Lung (tissue), 12 donors: ENCODE measurements around the gene SLC16A10. TPM values are rescaled to one million over a fixed set of nuclear protein-coding genes. Genes with fewer than 3 reads are reported as not detected.
A peak's percentile ranks its signal among the peaks of the same experiment; 100 is the strongest.

Experiments
- ATAC-seq: fragments of 200-7000 bp; cut with Tn5 transposase; one replicate; pipeline ENCODE4 v1.9.1; 2020; ENCODE audit warnings: moderate number of reproducible peaks; ENCODE audit not compliant: insufficient read depth, low FRiP score
- DNase-seq, 3 donors: peaks; one replicate each; pipeline ENCODE4 v3.0.0-alpha.2; 2013 to 2017
- H3K27ac ChIP-seq, 2 donors: one replicate each; pipeline ENCODE4 v1.5.1; 2013; ENCODE audit warnings: mild to moderate bottlenecking in 2 of 2, moderate library complexity in 2 of 2, control low read depth in 1 of 2, inconsistent platforms in 1 of 2, low read depth in 1 of 2, low read length in 1 of 2
- H3K27me3 ChIP-seq, 3 donors: one replicate each; pipeline ENCODE4 v1.5.1; 2013; ENCODE audit warnings: low read length in 2 of 3; ENCODE audit not compliant: control insufficient read depth in 3 of 3, insufficient read depth in 3 of 3
- H3K36me3 ChIP-seq, 4 donors: one replicate each; pipeline ENCODE4 v1.5.1; 2013; ENCODE audit warnings: low read length in 4 of 4, mild to moderate bottlenecking in 1 of 4, moderate library complexity in 1 of 4; ENCODE audit not compliant: control insufficient read depth in 4 of 4, insufficient read depth in 4 of 4
- H3K4me1 ChIP-seq, 5 donors: one replicate each; pipeline ENCODE4 v1.5.1; 2013; ENCODE audit warnings: low read length in 5 of 5, mild to moderate bottlenecking in 2 of 5, moderate library complexity in 1 of 5; ENCODE audit not compliant: control insufficient read depth in 5 of 5, insufficient read depth in 5 of 5
- H3K4me3 ChIP-seq: one replicate; pipeline ENCODE4 v1.5.1; 2013; ENCODE audit warnings: mild to moderate bottlenecking, control low read depth, moderate library complexity
- H3K9ac ChIP-seq, 2 donors: one replicate each; pipeline ENCODE4 v1.5.1; 2013; ENCODE audit warnings: low read length in 2 of 2, control low read depth in 1 of 2; ENCODE audit not compliant: insufficient read depth in 1 of 2
- H3K9me3 ChIP-seq, 4 donors: one replicate each; pipeline ENCODE4 v1.5.1; 2013; ENCODE audit warnings: low read length in 3 of 4, mild to moderate bottlenecking in 1 of 4, moderate library complexity in 1 of 4; ENCODE audit not compliant: control insufficient read depth in 4 of 4, insufficient read depth in 3 of 4
- CTCF ChIP-seq: IDR thresholded peaks from 2 replicates; pipeline ENCODE4 v1.5.1; 2012; ENCODE audit warnings: mild to moderate bottlenecking; ENCODE audit errors: control extremely low read depth, extremely low read depth
- WGBS, 2 donors: extraction: QIAGEN DNeasy Blood & Tissue Kit; methylation state at CpG; one replicate each; pipeline ENCODE4 v1.1.7; 2013; 5-methylcytosine and 5-hydroxymethylcytosine counted together
- polyA plus RNA-seq, 2 donors: library from polyadenylated mRNA; stranded (reverse); fragments of 200-250 nt; gene quantifications; one replicate each; pipeline ENCODE4 v1.2.1, GENCODE V29; 2013
- total RNA-seq, 2 donors: library from RNA; depleted of rRNA in 1 of 2; stranded (reverse); fragments of >200 nt in 1 of 2; gene quantifications; one replicate each; pipeline ENCODE4 v1.2.1, GENCODE V29; 2014 to 2021
- donor health status: control.
- donor health status: control.
- donor health status: Bipolar disorder and iron deficiency.
- donor health status: healthy.
- donor health status: DM: yes; HTN: yes; CAD: no.

SLC16A10 gene
- total and polyA plus RNA-seq, 4 donors = 2.0 to 10.5 (median 9.6) TPM

- TF ChIP-seq CTCF = no peak
- ATAC-seq (no peak), DNase-seq (no peak)
- 74 to 90% methylated on average over 5 of the region's 5 CpGs for WGBS, 2 donors
- no peaks in the 10 kb centered on the region for H3K36me3 ChIP-seq
- H3K9me3 ChIP-seq = no peaks in the 10 kb centered on the region
- no peak overlapping the region for H3K9ac ChIP-seq
- no peaks in the 10 kb centered on the region for H3K27me3 ChIP-seq
- H3K27ac ChIP-seq = no peak overlapping the region
- peaks cover 0 to 2% (median 0%) of the 10 kb centered on the region in 5 donors for H3K4me1 ChIP-seq
- no peak overlapping the region for H3K4me3 ChIP-seq
Measured at GRCh38 chr6:111242452-111242851, 155.1 kb downstream of the SLC16A10 start.

GRCh38 chr6:111243095-111243494 lies 155.8 kb downstream of the SLC16A10 start:
- no peaks in the 10 kb centered on the region for H3K9me3 ChIP-seq
- 88 to 93% methylated on average over 4 of the region's 4 CpGs for WGBS, 2 donors
- no peaks in the 10 kb centered on the region for H3K36me3 ChIP-seq
- no peak for TF ChIP-seq CTCF
- no peak overlapping the region for H3K27ac ChIP-seq
- H3K4me3 ChIP-seq = no peak overlapping the region
- H3K4me1 ChIP-seq = peaks cover 0 to 2% (median 0%) of the 10 kb centered on the region in 5 donors
- H3K9ac ChIP-seq = no peak overlapping the region
- ATAC-seq = no peak
- H3K27me3 ChIP-seq = no peaks in the 10 kb centered on the region
- no peak for DNase-seq

GRCh38 chr6:111248789-111249188 lies 161.5 kb downstream of the SLC16A10 start:
- Histone ChIP-seq H3K4me1 (peaks cover 0 to 5% (median 0%) of the 10 kb centered on the region in 5 donors), H3K4me3 (no peak overlapping the region), H3K9me3 (no peaks in the 10 kb centered on the region), H3K27me3 (peaks cover 0 to 2% (median 0%) of the 10 kb centered on the region in 3 donors), H3K9ac (no peak overlapping the region), H3K27ac (no peak overlapping the region), H3K36me3 (no peaks in the 10 kb centered on the region)
- no peak for TF ChIP-seq CTCF
- DNase-seq (no peak), ATAC-seq (no peak)

GRCh38 chr6:111250791-111251354 lies 163.6 kb downstream of the SLC16A10 start:
- ATAC-seq = no peak

More at GRCh38 chr6:111250791-111251354, 163.6 kb downstream of the SLC16A10 start:
- Histone ChIP-seq H3K9me3 (no peaks in the 10 kb centered on the region), H3K4me3 (no peak overlapping the region), H3K4me1 (peaks cover 0 to 5% (median 0%) of the 10 kb centered on the region in 5 donors), H3K27me3 (peaks cover 0 to 10% (median 9%) of the 10 kb centered on the region in 3 donors), H3K9ac (no peak overlapping the region), H3K36me3 (no peaks in the 10 kb centered on the region), H3K27ac (no peak overlapping the region)
- peak; percentile 30 to 69 (median 67) for DNase-seq
- 51 to 62% methylated on average over 4 of the region's 4 CpGs for WGBS, 2 donors
- TF ChIP-seq CTCF = no peak
